HepG2 (cell line): ENCODE data around the gene HTRA2. TPM values are rescaled to one million over a fixed set of nuclear protein-coding genes. Genes with fewer than 3 reads are reported as not detected.

Source experiments
- ADNP ChIP-seq: sonication (generic); formaldehyde crosslinking; IDR thresholded peaks from 2 replicates; pipeline ENCODE4 v1.4.0; 2020; ENCODE audit warnings: missing genetic modification reagents
- ARNTL ChIP-seq: sonication (generic); formaldehyde crosslinking; IDR thresholded peaks from 2 replicates; pipeline ENCODE4 v1.4.0; 2020; ENCODE audit warnings: mild to moderate bottlenecking, missing genetic modification reagents
- ATF2 ChIP-seq: sonication (generic); formaldehyde crosslinking; IDR thresholded peaks from 2 replicates; pipeline ENCODE4 v1.4.0; 2020; ENCODE audit warnings: missing genetic modification reagents
- ETS1 ChIP-seq: sonication (generic); formaldehyde crosslinking; IDR thresholded peaks from 2 replicates; pipeline ENCODE4 v1.4.0; 2020; ENCODE audit warnings: missing genetic modification reagents
- HOXA3 ChIP-seq: sonication (generic); formaldehyde crosslinking; IDR thresholded peaks from 2 replicates; pipeline ENCODE4 v1.5.0; 2020; ENCODE audit warnings: missing genetic modification reagents
- MAF1 ChIP-seq: sonication (generic); formaldehyde crosslinking; IDR thresholded peaks from 2 replicates; pipeline ENCODE4 v1.5.0; 2020; ENCODE audit warnings: missing genetic modification reagents, borderline replicate concordance
- NFE2 ChIP-seq: sonication (generic); formaldehyde crosslinking; IDR thresholded peaks from 2 replicates; pipeline ENCODE4 v1.4.0; 2020; ENCODE audit warnings: missing genetic modification reagents
- NFIC ChIP-seq: IDR thresholded peaks from 2 replicates; pipeline ENCODE4 v1.6.1; 2012; ENCODE audit warnings: mild to moderate bottlenecking, low read length, inconsistent platforms
- RELA ChIP-seq: sonication (generic); formaldehyde crosslinking; IDR thresholded peaks from 2 replicates; pipeline ENCODE4 v1.4.0; 2020; ENCODE audit warnings: missing genetic modification reagents
- RERE ChIP-seq: IDR thresholded peaks from 2 replicates; pipeline ENCODE4 v1.6.1; 2016; ENCODE audit warnings: low read depth, missing genetic modification reagents, missing compliant biosample characterization
- TGIF2 ChIP-seq: IDR thresholded peaks from 2 replicates; pipeline ENCODE4 v1.6.1; 2016; ENCODE audit warnings: control low read depth, missing compliant biosample characterization
- THAP7 ChIP-seq: sonication (generic); formaldehyde crosslinking; IDR thresholded peaks from 2 replicates; pipeline ENCODE4 v1.8.1; 2023; ENCODE audit warnings: mild to moderate bottlenecking, missing genetic modification reagents
- ZHX1 ChIP-seq: sonication (generic); formaldehyde crosslinking; IDR thresholded peaks from 2 replicates; pipeline ENCODE4 v1.8.1; 2022; ENCODE audit warnings: low read depth, mild to moderate bottlenecking, missing genetic modification reagents
- ZNF251 ChIP-seq: sonication (generic); formaldehyde crosslinking; IDR thresholded peaks from 2 replicates; pipeline ENCODE4 v1.9.0; 2021; ENCODE audit warnings: mild to moderate bottlenecking, missing genetic modification reagents
- ZNF30 ChIP-seq: sonication (generic); formaldehyde crosslinking; IDR thresholded peaks from 2 replicates; pipeline ENCODE4 v1.5.0; 2020; ENCODE audit warnings: mild to moderate bottlenecking, missing genetic modification reagents
- ZNF652 ChIP-seq: IDR thresholded peaks from 2 replicates; pipeline ENCODE4 v1.6.1; 2016; ENCODE audit warnings: low read depth, borderline replicate concordance
- ZNF713 ChIP-seq: sonication (generic); formaldehyde crosslinking; IDR thresholded peaks from 2 replicates; pipeline ENCODE4 v1.4.0; 2020; ENCODE audit warnings: mild to moderate bottlenecking, missing genetic modification reagents
- polyA plus RNA-seq, 8 experiments: library from polyadenylated mRNA; depleted of rRNA in 3 of 8; stranded (reverse) in 7 of 8; unstranded in 1 of 8; fragments of >200 nt; fragmentation: Illumina TruSeq in 4 of 8; extraction: Trizol in 4 of 8; gene quantifications; 2 replicates each; pipeline versions ENCODE4 v1.2.1 to v1.2.3, GENCODE V29; 2011 to 2016; ENCODE audit warnings: low read depth in 4 of 8, missing spikeins in 1 of 8, mixed read lengths in 1 of 8; ENCODE audit not compliant: insufficient read depth in 1 of 8
- total RNA-seq, 5 experiments: library from RNA; depleted of rRNA; stranded (reverse); fragments of >200 nt; fragmentation: Illumina TruSeq; extraction: Trizol; gene quantifications; 2 replicates each; pipeline ENCODE4 v1.2.3, GENCODE V29; 2016; ENCODE audit warnings: low read depth in 1 of 5

The HTRA2 gene
- total and polyA plus RNA-seq, 2 of the 13 experiments (the other 11 are each of a cell fraction or from before 2014, with no cell fraction given) = 47.7 to 50.3 TPM

GRCh38 chr2:74482801-74483674 lies 46.7 kb upstream of the HTRA2 start, which contains the start of the genes CCDC142 and TTC31 (continued):
- TF ChIP-seq MAF1 (CRISPR knock-in tag) = 0 out of 2 replicates have a peak, but pooled peaks have one; percentile 66
- no peak; the same call in 1 of the 2 replicates for TF ChIP-seq RERE (CRISPR knock-in tag)
- TF ChIP-seq ETS1 (CRISPR knock-in tag) = no peak
- no peak for TF ChIP-seq ZNF251 (CRISPR knock-in tag)
- TF ChIP-seq THAP7 (CRISPR knock-in tag) = peak; percentile 79; the same call in 1 of the 2 replicates
- peak; percentile 97 for TF ChIP-seq HOXA3 (CRISPR knock-in tag)
- TF ChIP-seq ZNF652 (CRISPR knock-in tag) = peak; percentile 38; the same call in 1 of the 2 replicates
- peak; percentile 77 for TF ChIP-seq ZHX1
- TF ChIP-seq ZNF713 = 0 out of 2 replicates have a peak, but pooled peaks have one; percentile 28
- no peak for TF ChIP-seq NFIC
- no peak for TF ChIP-seq ADNP (CRISPR knock-in tag)
- peak; percentile 4; the same call in 1 of the 2 replicates for TF ChIP-seq RELA (CRISPR knock-in tag)
- TF ChIP-seq ZNF30 (CRISPR knock-in tag) = peak; percentile 11; the same call in 1 of the 2 replicates
- peak; percentile 47; the same call in 1 of the 2 replicates for TF ChIP-seq ARNTL
- TF ChIP-seq NFE2 (CRISPR knock-in tag) = no peak
- TF ChIP-seq ATF2 = peak; percentile 49
- TF ChIP-seq TGIF2 = peak; percentile 84
